Skeletal muscle satellite cell (primary cell): ENCODE results near the gene RTCB.

ENCODE experiments used
- H3K27me3 ChIP-seq: 2 replicates; pipeline ENCODE4 v1.7.0; 2013; ENCODE audit warnings: low read length; ENCODE audit not compliant: control insufficient read depth, insufficient read depth
- H3K36me3 ChIP-seq: 2 replicates; pipeline ENCODE4 v1.7.0; 2013; ENCODE audit warnings: mild to moderate bottlenecking, control low read depth, low read length; ENCODE audit not compliant: insufficient read depth
- H3K4me1 ChIP-seq: 2 replicates; pipeline ENCODE4 v1.7.0; 2013; ENCODE audit warnings: low read length; ENCODE audit not compliant: control insufficient read depth, insufficient read depth
- H3K4me2 ChIP-seq: 2 replicates; pipeline ENCODE4 v1.7.0; 2013; ENCODE audit warnings: mild to moderate bottlenecking, low read length
- H3K4me3 ChIP-seq: 2 replicates; pipeline ENCODE4 v1.7.0; 2013; ENCODE audit warnings: low read length
- H3K9ac ChIP-seq: 2 replicates; pipeline ENCODE4 v1.7.0; 2013; ENCODE audit warnings: mild to moderate bottlenecking, low read depth, low read length, moderate library complexity
- H3K9me3 ChIP-seq: replicated peaks from 2 replicates; pipeline ENCODE4 v1.7.0; 2013; ENCODE audit warnings: mild to moderate bottlenecking, control low read depth, low read length

Gene RTCB

DNA sequence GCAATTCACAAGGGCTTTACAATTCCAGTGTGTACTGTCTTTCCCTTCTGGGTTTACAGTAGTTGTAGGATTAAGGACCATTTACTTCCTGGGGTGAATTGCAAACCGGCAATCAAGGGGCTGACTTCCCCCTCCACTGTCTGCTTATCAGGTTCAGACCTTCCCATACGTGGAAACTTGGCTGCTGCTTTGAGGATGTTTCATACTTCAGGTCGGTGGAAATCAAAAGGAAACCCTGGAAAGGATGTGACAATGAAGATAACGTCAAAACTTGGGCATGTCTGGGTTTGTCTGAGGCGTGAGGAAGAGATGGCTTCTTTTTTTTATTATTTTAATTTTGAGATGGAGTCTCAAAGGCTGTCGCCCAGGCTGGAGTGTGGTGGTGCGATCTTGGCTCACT lies 2.1 kb upstream of the RTCB start:
- H3K9me3 ChIP-seq: no peaks in the 10 kb centered on the region
- H3K4me3 ChIP-seq: no peak overlapping the region
- peaks cover 6% of the 10 kb centered on the region for H3K36me3 ChIP-seq
- no peak overlapping the region for H3K4me2 ChIP-seq
- peaks cover 26% of the 10 kb centered on the region for H3K27me3 ChIP-seq
- H3K4me1 ChIP-seq: peaks cover 12% of the 10 kb centered on the region
- no peak overlapping the region for H3K9ac ChIP-seq

DNA sequence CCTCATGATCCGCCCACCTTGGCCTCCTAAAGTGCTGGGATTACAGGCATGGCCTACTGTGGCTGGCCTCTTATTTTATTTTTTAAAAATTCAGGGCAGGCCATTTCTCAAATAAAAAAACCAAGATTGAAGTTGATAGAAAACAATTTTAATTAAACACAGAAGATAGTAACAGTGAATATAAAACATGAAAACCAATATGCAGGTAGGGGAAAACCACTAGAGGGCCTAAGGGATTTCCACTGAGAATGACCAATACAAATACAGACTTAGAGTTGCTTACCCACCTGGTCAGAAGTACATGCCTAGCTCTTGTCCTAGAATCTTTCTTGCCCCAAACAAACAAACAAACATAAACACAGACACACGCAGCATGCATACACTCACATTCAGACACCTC lies 1.7 kb upstream of the RTCB start:
- Histone ChIP-seq H3K4me3 (no peak overlapping the region), H3K9me3 (no peaks in the 10 kb centered on the region), H3K4me1 (peaks cover 12% of the 10 kb centered on the region), H3K4me2 (no peak overlapping the region), H3K9ac (no peak overlapping the region), H3K27me3 (peaks cover 26% of the 10 kb centered on the region), H3K36me3 (peaks cover 6% of the 10 kb centered on the region)

DNA sequence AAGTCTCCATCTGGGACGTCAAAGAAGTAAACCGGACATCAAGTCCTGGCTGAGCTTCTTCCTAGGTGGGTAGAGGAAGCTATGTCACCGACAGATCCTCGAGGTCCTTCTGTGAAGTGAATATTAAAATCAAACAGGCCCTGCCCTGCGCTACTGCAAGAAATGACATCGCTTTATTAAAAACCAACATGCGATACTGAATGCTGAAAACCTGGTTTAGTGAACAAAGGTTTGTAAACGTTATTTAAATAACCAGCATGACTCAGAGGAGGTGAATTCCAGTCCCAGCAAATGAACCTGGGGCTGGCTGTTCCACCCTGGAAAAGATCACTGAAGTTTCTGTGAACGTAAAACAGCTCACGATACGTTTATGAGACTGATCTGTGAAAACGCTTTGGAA lies 645 bp downstream of the RTCB start:
- peak overlapping the region; percentile 98 for H3K4me2 ChIP-seq
- no peaks in the 10 kb centered on the region for H3K9me3 ChIP-seq
- H3K36me3 ChIP-seq: peaks cover 27% of the 10 kb centered on the region
- H3K4me3 ChIP-seq: peak overlapping the region; percentile 88
- peaks cover 14% of the 10 kb centered on the region for H3K27me3 ChIP-seq
- peak overlapping the region; percentile 93 for H3K9ac ChIP-seq
- peaks cover 12% of the 10 kb centered on the region for H3K4me1 ChIP-seq

DNA sequence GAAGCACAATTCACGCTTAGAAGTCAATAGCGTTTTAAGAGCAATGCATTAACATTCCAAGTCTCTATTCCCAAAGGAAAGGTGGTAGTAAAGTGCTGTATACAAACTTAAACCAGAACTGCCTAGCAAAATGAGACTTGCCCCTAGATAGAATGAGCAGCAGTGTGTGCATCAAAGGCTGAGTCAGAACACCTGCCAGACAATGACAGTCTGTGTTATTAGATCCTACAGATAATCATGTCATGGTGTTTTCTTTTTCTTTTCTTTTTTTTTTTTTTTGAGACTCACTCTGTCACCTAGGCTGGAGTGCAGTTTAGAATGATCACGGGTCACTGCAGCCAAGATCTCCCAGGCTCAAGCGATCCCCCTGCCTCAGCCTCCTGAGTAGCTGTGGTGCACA lies 1.6 kb downstream of the RTCB start:
- Histone ChIP-seq H3K4me3 (peak overlapping the region; percentile 88), H3K36me3 (peaks cover 36% of the 10 kb centered on the region), H3K27me3 (peaks cover 7% of the 10 kb centered on the region), H3K4me2 (peak overlapping the region; percentile 98), H3K9me3 (no peaks in the 10 kb centered on the region), H3K9ac (no peak overlapping the region), H3K4me1 (peaks cover 12% of the 10 kb centered on the region)

DNA sequence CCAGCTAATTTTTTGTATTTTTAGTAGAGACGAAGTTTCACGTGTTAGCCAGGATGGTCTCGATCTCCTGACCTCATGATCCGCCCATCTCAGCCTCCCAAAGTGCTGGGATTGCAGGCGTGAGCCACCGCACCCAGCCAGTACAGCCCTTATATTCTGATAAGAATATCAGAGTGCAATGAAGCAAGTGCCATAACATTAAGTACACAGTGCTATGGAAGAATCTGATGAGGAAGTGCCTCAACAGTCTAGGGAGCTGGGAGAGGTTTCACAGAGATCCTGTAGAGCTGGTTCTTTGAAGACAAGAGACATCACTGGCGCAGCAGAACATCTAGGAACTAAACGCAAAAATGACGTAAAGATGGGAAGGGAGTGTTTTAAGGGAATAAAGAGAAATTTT lies 2.1 kb downstream of the RTCB start:
- Histone ChIP-seq H3K9me3 (no peaks in the 10 kb centered on the region), H3K27me3 (peaks cover 4% of the 10 kb centered on the region), H3K4me1 (peaks cover 12% of the 10 kb centered on the region), H3K4me2 (peak overlapping the region; percentile 98), H3K36me3 (peaks cover 40% of the 10 kb centered on the region), H3K9ac (no peak overlapping the region), H3K4me3 (no peak overlapping the region)

DNA sequence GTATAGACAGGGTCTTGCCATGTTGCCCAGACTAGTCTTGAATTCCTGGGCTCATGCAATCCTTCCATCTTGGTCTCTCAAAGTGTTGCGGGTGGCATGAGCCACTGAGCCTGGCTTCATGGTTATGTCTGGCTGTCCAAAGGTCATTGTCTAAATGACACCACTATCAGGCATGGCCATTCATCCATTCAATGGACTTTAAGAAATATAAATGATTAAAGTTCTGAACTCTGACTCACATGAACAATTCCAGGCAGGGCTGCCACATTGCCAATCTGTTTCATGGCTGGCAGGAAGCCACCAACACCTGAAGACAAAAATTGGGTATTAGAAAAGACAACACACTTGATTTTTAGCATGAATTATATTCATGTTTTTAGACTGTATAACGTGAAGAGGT lies 4.1 kb downstream of the RTCB start:
- peaks cover 42% of the 10 kb centered on the region for H3K36me3 ChIP-seq
- no peak overlapping the region for H3K9ac ChIP-seq
- H3K4me1 ChIP-seq: peaks cover 12% of the 10 kb centered on the region
- no peaks in the 10 kb centered on the region for H3K27me3 ChIP-seq
- no peak overlapping the region for H3K4me2 ChIP-seq
- no peak overlapping the region for H3K4me3 ChIP-seq
- H3K9me3 ChIP-seq: no peaks in the 10 kb centered on the region

DNA sequence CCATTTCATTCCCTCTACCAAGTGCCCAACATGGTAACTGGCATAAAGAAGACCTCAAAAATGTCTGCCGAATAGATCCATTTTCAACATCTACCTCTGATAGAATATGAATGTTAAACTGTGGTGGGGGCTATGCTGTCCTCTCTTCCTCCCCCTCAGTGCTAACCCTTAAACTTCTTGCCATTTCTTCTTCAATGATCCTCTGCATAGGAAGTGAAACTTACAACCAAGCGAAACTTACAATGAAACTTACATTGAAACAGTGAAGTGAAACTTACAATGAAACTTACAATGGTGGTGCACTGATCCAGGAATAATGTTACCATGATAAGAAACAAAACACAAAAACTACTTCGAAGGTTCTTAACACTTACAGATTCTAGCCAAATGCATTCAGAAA lies 4.7 kb downstream of the RTCB start:
- Histone ChIP-seq H3K4me3 (no peak overlapping the region), H3K4me1 (peaks cover 12% of the 10 kb centered on the region), H3K36me3 (peaks cover 42% of the 10 kb centered on the region), H3K4me2 (no peak overlapping the region), H3K9me3 (no peaks in the 10 kb centered on the region), H3K9ac (no peak overlapping the region), H3K27me3 (no peaks in the 10 kb centered on the region)

DNA sequence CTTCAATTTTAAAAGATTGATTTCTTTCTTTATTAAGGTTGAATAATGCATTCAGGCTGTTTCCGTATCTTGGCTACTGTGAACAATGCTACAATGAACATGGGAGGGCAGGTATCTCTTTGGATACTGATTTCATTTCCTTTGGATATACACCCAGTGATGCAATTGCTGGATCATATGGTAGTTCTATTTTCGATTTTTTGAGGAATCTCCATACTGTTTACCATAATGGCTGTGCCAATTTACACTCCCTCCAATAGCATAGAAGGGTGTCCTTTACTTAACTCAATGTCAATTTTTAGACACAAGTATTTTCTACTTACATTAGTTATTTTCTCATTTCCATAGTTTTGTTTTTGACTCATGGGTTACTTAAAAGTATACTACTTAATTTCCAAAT lies 8.0 kb downstream of the RTCB start:
- H3K9me3 ChIP-seq: no peaks in the 10 kb centered on the region
- H3K4me1 ChIP-seq: no peaks in the 10 kb centered on the region
- no peak overlapping the region for H3K9ac ChIP-seq
- no peaks in the 10 kb centered on the region for H3K27me3 ChIP-seq
- H3K4me3 ChIP-seq: no peak overlapping the region
- peaks cover 69% of the 10 kb centered on the region for H3K36me3 ChIP-seq
- H3K4me2 ChIP-seq: no peak overlapping the region

DNA sequence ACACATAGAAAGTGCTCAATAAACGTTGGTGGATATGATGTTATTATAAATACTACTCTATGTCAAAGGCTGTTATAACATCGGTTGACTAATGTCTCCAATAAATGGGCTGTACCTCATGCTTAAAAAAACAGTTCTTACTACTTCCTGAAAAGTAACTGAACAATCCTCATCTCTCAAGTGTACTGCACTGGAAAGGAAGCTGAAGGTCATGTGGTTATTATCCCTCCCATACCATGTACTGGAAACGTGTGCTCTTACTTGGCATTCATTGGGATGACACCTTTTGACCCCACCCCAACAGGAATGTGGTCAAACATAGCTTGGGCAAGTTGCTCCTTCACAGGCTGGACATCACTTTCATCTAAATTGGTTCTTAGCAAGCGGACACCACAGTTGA lies 10.6 kb downstream of the RTCB start:
- Histone ChIP-seq H3K27me3 (no peaks in the 10 kb centered on the region), H3K36me3 (peaks cover 69% of the 10 kb centered on the region), H3K4me3 (no peak overlapping the region), H3K9me3 (no peaks in the 10 kb centered on the region), H3K4me1 (no peaks in the 10 kb centered on the region), H3K9ac (no peak overlapping the region), H3K4me2 (no peak overlapping the region)

DNA sequence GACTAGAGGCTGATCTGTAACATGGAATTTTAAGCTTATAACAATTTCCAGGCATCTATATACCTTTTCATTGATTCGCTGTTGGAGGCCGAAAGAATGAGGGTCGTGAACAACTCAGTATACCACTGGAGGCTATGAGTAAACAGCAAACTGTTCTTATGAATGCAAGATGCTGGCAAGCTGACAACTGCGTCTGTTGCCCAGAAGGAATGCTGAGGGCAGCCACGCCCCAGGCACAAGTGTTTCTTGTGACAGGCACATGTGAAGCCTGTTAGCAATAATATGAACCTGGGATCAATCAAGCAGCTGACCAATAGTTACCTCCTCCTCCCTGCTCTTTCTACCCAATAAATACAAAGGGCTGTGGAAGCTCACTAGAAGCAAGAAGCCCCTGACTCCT lies 15.3 kb downstream of the RTCB start:
- H3K27me3 ChIP-seq: no peaks in the 10 kb centered on the region
- H3K4me3 ChIP-seq: no peak overlapping the region

DNA sequence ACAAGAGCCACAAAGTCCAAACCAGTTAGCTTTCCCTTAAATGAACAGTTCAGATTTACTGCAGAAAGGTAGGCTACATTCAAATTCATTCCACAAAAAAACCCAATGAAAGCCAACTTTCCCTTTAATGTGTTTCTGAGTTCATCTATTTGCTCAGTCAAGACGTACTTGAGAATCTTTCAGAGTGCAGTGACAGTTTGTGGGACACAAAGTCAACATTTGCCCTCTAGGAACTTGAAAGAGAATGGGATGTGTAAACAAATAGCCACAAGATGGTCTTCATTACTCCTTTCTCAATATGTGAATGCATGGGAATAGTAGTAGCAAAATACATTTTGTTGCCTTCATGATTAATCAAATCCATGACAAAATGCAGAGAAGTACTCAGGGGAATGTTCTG lies 15.8 kb downstream of the RTCB start:
- H3K9ac ChIP-seq: no peak overlapping the region
- H3K27me3 ChIP-seq: no peaks in the 10 kb centered on the region
- H3K4me3 ChIP-seq: no peak overlapping the region
- H3K4me1 ChIP-seq: no peaks in the 10 kb centered on the region
- H3K4me2 ChIP-seq: no peak overlapping the region
- peaks cover 91% of the 10 kb centered on the region for H3K36me3 ChIP-seq
- H3K9me3 ChIP-seq: no peaks in the 10 kb centered on the region

More for the DNA sequence above, 15.3 kb downstream of the RTCB start:
- Histone ChIP-seq H3K4me2 (no peak overlapping the region), H3K9ac (no peak overlapping the region), H3K36me3 (peaks cover 92% of the 10 kb centered on the region), H3K9me3 (no peaks in the 10 kb centered on the region), H3K4me1 (no peaks in the 10 kb centered on the region)

DNA sequence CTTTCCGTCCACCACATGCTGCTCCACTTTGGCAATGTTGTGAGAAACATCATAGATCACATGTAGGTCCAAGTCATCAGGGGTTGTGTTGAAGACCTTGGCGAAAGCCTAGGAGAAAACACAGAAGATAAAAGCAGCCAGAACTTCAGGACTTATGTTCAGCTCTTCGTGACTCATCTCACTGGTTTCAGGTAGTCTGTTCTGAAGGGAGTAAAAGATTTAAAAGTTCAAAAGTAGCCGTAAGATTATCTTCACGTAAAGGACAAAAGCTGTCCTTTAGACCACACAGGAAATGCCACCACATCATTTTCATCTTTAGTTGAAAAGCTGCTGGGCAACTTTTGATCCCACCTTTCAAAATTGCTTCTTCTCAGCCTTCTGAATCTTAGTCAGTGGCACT lies 16.9 kb downstream of the RTCB start:
- Histone ChIP-seq H3K4me1 (no peaks in the 10 kb centered on the region), H3K4me3 (no peak overlapping the region), H3K36me3 (peaks cover 86% of the 10 kb centered on the region), H3K9me3 (no peaks in the 10 kb centered on the region), H3K9ac (no peak overlapping the region), H3K27me3 (no peaks in the 10 kb centered on the region), H3K4me2 (no peak overlapping the region)
